Measurements from ENCODE around the gene CNTN4.

Gene CNTN4

GRCh38 chr3:3081381-3082233 is 982.9 kb downstream of the CNTN4 start:
- no peak for DNase-seq

DNA sequence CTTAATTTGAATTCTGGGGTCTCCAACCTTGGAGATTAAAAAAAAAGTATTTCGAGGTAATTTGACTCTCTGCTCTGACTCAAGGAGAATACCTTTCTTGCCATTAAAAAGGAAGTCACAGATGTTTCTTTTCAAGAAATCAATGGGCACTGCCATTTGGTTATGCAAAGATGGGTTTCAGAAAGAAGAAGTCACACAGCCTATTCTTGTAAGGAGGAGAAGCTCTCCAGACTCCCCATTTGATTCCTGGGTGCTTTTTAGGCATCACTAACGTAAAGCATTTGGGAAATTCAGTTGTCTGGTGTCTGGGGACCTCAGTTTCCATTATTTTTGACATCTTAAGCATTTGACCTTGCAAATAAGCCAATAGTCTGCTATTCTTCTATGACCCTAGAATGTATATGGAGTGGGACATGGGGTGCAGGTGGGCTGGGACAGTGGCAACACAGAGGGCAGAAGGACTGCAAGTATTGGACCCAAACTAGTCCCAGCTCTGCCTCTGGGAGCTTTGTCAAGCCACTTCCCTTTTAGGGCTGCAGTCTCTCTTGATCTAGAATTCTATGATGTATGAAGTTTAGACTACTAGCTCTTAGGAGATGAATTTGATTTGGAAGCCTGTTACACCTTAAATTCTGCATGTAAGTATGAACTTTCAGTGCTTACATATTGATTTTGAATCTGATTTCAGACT is 983.7 kb downstream of the CNTN4 start:
- DNase-seq: no peak

GRCh38 chr3:3084890-3085289 is 986.2 kb downstream of the CNTN4 start:
- DNase-seq: no peak

DNA sequence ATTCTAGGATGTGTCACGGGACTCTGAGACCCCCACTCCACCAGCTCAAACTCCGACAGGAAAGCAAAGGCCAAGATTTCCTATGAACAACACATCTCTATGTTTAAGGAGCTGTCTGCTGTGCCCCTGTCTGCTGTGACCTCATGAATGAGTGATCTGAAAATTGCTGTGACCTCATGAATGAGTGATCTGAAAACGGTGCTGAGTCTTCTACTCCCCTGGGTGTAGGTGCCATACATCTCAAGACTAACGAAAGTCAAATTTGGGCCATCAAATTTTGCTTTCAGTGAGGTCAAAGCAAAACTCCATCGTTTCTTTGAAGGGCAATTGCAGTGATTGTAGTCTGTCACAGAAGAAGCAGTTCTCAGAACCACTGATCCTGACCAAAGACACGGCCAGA is 987.1 kb downstream of the CNTN4 start:
- DNase-seq: no peak

GRCh38 chr3:3086239-3086638 is 987.6 kb downstream of the CNTN4 start:
- DNase-seq: no peak

DNA sequence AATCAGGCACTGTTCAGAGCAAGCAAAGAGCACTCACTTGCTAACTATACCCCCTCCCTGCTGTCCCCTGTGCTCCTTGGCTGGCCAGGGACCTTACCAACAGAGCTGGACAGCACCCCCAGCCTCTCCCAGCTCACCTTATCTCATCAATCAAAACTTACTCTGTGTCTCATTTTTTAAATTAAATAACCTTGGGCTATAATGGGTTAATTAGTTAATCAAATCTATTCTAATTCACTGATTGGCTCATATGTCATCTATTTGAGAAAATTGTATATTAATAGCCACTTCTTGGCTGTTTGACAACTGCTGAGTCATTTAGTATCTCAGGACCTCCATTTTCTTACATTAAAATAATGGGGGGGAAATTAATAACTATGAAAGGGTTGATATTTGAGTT is 988.6 kb downstream of the CNTN4 start:
- no peak for DNase-seq

- no peak for DNase-seq
Measured at GRCh38 chr3:3087716-3088465, 989.2 kb downstream of the CNTN4 start.

DNA sequence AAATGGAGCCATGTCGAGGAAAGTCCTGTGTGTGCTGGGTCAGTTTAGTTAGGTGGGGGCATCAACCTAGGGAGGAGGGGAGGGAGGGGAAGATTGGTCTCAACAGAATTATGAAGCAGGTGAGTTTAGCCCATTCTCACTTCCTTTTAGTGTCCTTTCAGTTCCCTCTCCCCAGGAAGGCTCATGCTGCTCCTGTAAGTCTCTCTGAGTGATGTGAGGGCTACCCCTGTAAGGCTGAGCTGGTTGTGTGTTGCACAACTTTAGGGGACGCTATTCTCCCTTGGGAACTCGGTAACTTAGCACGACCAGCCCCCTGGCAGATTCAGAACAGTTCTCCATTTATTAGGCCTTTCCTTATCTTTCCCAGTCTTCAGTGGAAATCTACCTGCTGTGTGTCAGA is 990.4 kb downstream of the CNTN4 start:
- DNase-seq: no peak

DNA sequence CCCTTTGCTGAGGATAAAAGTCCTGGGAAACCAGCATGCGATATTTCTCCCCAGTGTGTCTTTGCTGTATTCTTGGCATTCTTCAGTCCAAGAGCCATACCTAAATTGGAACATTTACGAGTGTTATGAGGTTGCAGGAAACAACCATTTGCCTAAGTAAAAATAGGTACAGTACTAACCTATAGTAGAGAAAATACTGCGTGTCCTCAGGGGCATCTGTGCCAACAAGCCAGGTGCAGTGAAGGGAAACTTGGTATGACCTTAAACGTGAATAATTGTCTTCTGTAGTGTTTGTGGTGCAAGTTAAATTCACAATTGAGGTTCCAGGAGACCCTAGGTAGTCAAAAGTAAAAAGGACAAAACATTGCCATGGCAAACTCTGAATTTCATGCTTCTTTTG is 999.3 kb downstream of the CNTN4 start:
- DNase-seq: no peak

GRCh38 chr3:3101660-3102458 is 1003.2 kb downstream of the CNTN4 start:
- DNase-seq: no peak

DNA sequence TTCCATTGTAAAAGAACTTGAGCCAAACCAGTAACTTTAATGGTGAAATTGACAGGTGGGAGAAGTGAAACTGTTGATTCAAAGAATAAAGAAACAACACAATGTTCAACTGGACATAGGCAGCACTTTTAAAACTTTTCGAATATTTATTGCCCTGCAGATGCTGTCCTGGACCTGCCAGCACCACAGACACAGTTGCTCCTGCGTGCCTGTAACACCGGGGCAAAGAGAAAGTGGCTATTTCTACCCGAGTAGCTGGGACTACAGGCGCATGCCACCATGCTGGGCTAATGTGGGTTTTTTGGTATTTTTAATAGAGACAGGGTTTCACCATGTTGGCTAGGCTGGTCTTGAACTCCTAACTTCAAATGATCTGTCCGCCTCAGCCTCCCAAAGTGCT is 1004.1 kb downstream of the CNTN4 start:
- no peak for DNase-seq

DNA sequence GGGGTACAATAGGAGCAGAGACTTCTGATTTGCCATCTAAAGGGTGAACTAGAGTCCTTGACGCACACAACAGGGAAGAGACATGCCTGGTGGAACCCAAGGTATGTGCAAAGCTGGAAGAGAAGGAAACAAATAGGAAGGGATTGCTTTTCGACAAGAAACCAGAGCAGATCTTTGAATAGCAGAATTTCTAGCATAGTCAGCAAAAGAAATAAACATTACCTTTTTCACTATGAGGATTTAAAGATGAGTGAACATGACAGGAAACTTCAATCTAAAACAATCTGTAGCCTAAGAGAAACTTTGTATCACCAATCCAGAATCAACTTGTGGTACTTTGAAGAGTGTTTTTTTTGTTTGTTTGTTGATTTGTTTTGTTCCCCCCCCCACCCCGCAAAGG is 1006.6 kb downstream of the CNTN4 start:
- no peak for DNase-seq

DNA sequence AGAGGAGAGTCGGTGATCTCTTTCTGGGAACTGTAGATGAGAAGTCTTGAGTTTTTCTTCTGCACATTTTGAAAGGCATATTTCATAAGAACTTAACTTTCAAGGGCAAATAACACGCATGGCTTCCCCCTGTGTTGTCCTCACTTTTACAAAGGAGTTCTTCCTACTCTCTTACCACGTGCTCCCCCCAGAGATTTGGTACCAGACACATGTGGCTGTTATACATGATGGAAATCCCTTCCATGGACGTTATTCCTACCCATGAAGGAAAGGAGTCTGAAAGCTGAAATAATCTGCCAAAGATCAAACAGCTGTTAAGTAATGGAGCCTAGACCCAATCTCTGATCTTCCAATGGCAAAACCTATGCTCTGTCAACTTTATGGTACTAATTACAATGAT is 1007.1 kb downstream of the CNTN4 start:
- no peak for DNase-seq

GRCh38 chr3:3107181-3107580 is 1008.5 kb downstream of the CNTN4 start:
- DNase-seq: no peak
